Vagina (tissue), 2 donors: ENCODE data around the gene NAT8L.

Source experiments
- CTCF ChIP-seq, 3 experiments: fragments of 450-650 bp in 2 of 3; fragments of 200-600 bp in 1 of 3; sonication (generic) in 1 of 3; IDR thresholded peaks; one replicate each; pipeline ENCODE4 v1.5.1; 2017 to 2019; ENCODE audit warnings: antibody characterized with exemption in 3 of 3, mild to moderate bottlenecking in 2 of 3, moderate library complexity in 2 of 3
- POLR2A ChIP-seq, 2 donors: fragments of 450-650 bp; IDR thresholded peaks; one replicate each; pipeline ENCODE4 v1.6.1; 2017; ENCODE audit warnings: antibody characterized with exemption in 2 of 2, mild to moderate bottlenecking in 2 of 2, moderate library complexity in 2 of 2

- TF ChIP-seq CTCF (IDR thresholded peaks at IDR 0.05) = no peak
- no peak for TF ChIP-seq POLR2A (IDR thresholded peaks at IDR 0.05)
Measured at GRCh38 chr4:2096073-2096609, 37.0 kb downstream of the NAT8L start.
